ENCODE measurements around the gene ZBTB20.

The ZBTB20 gene

DNA sequence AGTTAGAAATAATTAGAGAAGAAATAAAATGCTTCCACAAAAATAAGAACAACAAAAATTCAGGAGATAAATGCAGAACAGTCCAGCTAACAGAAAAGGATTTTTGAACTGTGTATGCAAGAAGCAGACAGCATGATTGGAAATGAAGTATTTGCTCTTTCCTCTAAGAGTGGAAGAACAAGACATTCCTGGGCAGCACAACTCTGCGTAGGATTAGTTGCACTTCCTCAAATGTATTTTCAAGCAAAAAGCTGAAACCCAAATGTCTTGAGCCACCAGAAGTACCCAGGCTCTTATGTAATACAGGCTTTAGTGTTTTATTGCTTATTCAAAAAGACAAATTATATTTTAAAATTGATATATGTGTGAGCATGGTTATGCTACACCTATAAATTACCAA is 127.2 kb downstream of the ZBTB20 start:
- DNase-seq (ENCODE audit: low read depth), result no peak

- DNase-seq (ENCODE audit: low read depth), result no peak
These were observed 128.4 kb downstream of the ZBTB20 start for GRCh38 chr3:115018694-115019093.

GRCh38 chr3:115007966-115008365 is 139.1 kb downstream of the ZBTB20 start:
- no peak for DNase-seq (ENCODE audit: low read depth)

DNA sequence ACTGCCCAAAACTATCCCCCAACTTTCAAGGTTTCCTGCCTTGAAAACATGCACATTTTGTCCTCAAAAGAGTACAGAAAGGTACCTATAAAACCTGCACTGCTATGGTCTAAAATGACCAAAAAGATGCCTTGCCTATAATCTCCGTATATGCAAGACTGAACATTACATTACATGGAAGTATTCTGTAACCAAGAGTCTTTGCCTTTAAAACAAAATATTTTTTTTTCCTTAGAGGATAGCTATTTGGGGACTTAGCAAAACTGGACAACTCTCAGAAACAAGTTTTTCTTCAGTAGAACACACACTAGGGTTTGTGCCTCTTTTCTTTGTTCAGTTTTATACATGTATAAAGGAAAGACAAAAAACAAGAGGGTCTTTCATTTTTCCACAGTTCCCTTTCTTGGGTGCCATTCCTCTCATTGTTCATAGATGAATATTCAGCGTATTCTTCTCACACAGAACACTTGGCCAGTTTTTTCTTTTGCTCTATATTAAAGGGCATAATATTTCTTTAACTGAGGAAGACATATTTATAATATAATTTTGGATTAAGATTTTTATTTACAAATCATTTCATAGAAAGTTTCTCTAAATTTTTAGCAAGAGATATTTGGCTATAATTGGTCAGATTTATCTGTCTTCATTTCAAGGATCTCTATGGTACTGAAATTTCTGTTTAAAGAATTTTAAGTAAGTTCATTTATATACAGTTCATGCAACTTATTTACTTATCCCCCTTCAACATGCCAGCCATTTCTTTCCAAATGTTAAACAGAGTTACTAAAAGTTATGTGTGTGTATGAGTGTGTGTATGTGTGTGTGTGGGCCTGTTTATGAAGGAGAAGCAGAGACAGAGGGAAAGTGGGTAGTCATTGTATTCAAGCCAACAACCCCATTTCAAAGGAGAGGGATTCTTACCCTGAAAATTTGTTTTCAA is 142.6 kb downstream of the ZBTB20 start:
- no peak for DNase-seq (ENCODE audit: low read depth)

GRCh38 chr3:114998971-114999579 is 148.0 kb downstream of the ZBTB20 start:
- DNase-seq (ENCODE audit: low read depth), result no peak

DNA sequence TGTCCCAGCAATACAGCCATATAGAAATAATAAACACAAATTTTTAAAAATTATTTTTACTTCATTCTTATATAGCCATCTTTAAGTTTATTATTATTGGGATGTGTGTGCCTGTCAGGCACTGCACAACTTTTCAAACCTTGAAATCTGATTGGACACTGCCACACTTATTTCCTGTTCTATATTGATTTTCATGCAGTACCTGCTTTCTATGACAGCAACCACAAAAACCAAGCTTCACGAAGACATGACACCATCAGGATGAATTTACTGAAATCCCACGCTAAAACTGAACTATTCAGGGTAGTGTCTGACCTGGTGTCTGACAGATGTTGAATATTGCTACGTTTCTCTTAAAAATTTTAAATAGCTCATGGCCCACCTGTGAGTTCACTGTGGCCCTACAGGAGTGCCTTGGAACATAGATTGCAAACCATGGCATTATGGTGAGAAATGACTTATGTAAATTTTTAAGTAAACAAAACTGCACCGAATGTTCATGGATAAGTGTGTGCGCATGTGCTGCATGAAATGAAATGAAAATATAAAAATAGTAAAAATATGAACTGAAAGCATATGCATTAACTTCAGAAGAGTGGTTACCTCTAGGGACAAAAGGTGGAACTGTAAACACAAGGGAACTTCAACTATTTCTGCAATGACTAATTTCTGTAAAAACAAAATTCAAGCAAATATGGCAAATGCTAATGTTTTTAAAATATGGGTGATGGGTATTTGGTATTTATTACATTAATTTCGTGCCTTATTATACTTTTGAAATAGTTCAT is 152.3 kb downstream of the ZBTB20 start:
- DNase-seq (ENCODE audit: low read depth), result no peak

GRCh38 chr3:114985776-114986175 is 161.3 kb downstream of the ZBTB20 start:
- no peak for DNase-seq (ENCODE audit: low read depth)

- DNase-seq (ENCODE audit: low read depth), result no peak
These were observed 163.8 kb downstream of the ZBTB20 start for GRCh38 chr3:114983248-114983647.

DNA sequence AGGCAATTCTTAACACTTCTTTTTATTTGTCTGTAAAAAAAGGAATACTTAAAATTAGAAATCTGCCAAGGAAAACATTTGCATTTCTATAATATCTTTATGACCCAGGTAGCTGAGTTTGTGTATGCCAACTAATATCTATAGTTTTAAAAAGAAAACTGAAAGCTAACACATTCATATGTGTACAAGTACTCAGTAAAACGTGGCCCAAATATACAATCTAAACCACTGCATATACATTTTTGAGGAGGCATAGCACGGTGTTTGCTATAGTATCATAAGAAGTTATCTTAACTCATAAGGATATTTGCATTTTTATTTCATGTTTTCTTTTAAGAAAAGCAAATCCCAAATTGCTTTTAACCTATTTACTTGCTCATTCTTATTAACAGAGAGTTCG is 172.7 kb downstream of the ZBTB20 start:
- no peak for DNase-seq (ENCODE audit: low read depth)

- no peak for DNase-seq (ENCODE audit: low read depth)
These were observed 173.6 kb downstream of the ZBTB20 start for GRCh38 chr3:114973536-114973935.

DNA sequence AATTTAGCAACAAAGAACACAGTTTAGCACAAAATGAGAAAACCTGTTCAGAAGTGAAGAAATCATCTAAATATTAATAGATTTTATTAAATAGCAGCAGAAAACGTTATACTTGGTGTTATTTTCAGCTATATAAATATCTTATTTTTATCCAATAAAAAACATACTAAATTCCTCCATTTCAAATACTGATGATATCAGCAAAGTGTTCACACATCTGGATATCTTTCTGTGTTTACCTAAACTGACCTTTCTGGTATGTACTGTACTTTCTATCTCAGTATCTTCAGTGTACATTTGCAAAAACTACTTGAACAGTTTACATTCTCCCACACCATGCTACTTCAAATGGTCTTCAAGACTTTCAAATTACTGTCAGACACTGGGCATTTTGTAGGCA is 179.9 kb downstream of the ZBTB20 start:
- DNase-seq (ENCODE audit: low read depth), result no peak

DNA sequence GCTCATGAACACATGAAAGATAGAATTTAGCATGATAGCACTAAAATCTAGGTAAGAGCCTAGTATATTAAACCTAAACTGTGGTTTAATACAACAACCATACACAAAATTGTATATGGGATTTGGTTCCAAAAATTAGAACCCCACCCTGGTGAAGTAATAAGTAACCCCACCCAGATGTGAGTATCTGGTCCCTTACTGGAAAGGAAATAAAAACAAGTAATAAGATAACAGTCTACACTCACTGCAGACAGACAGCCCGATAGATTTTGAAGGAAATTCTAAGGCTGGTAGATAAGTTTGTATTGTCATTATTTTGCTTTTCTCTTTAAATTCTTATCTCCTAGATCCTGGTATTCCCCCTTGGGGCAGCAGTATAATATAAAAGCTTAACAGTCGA is 184.9 kb downstream of the ZBTB20 start:
- DNase-seq (ENCODE audit: low read depth), result no peak

DNA sequence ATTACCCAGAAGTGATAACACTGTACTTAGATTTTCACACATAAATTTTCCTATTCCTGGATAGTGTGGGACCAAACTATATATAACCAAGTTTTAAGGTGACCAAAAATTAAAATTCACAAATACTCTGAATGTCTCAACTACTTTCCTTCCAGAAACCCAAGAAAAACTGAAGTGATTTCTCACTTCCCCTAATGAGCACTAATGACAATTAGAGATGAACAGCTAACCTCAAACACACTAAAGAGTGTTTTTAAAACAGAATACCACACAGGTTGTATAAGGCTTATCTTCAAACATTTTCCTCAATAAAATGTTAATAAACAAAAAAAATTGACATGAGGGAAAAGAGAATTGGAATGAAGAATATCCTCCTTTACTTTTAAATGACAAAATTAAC is 188.2 kb downstream of the ZBTB20 start:
- no peak for DNase-seq (ENCODE audit: low read depth)

GRCh38 chr3:114953800-114954199 is 193.3 kb downstream of the ZBTB20 start:
- no peak for DNase-seq (ENCODE audit: low read depth)

DNA sequence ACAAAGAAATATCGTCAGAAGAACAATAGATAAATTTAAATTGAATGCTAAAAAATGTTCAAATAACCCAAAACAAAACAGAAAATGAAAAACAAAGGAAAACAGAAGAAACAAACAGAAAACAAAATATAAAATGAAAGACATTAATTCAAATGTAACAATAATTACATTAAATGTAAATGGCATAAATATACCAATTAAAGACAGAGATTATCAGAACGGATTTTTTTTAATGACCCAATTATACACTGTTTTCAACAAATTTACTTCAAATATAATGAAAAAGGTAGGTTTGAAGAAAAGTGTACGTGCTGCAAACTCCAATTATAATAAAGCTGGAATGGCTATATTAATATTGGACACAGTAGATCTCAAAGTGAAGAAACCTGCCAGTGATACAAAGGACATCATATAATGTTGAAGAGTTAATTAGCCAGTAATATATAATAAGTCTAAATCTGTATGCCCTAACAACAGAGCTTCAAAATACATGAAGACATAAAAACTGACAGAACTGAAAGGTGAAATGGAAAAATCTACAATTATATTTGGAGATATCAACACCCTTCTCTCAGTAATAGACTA is 193.8 kb downstream of the ZBTB20 start:
- DNase-seq (ENCODE audit: low read depth), result no peak

GRCh38 chr3:114942773-114943172 is 204.3 kb downstream of the ZBTB20 start:
- no peak for DNase-seq (ENCODE audit: low read depth)

DNA sequence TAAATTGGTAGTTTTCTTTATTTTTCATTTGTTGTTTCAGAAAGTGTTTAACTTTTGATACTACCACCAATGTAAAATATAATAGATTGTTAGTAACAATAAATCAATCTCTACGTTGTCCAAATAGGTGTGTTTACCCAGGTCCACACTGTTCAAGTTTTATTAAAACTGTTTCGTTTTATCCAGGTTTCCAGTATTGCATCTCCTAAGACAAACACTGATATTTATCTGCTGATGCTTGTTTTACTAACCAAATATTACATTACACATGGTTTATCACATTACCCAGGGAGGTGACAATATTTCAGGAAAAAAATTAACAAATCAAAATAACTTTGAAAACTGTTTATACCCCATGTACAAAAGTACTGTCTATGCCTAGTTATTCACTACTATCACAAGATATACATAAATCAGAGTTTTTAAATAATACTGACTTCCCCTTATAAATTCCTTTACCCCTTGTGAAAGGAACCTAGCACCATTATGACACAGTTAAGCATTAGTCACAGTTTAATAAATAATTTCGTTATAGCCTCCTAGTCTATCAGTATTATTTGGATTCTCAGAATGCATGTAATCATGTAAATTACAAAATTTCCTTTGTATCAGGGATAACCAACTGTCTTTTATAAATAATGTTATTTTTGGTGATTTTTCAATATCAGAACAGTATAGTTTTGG is 205.3 kb downstream of the ZBTB20 start:
- no peak for DNase-seq (ENCODE audit: low read depth)

DNA sequence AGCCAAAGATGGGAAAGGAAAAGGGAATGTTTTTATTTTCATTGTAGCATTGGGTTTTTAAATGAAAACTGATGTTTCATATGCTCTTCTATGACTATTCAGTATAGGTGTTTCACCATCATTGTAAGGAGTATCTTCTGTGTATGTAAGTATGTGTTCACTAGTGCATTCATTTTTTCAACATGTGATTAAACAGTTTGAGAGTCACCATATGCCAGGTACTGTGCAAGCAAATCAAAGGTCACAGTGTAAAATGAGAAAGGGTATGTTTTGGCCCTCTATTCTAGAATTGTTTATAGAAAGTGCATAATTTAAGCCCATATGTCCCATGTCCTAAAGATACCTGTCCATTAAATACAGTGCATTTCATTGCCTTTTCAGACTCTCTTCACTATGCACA is 207.2 kb downstream of the ZBTB20 start:
- DNase-seq (ENCODE audit: low read depth), result no peak

- no peak for DNase-seq (ENCODE audit: low read depth)
These were observed 213.7 kb downstream of the ZBTB20 start for GRCh38 chr3:114933407-114933806.

DNA sequence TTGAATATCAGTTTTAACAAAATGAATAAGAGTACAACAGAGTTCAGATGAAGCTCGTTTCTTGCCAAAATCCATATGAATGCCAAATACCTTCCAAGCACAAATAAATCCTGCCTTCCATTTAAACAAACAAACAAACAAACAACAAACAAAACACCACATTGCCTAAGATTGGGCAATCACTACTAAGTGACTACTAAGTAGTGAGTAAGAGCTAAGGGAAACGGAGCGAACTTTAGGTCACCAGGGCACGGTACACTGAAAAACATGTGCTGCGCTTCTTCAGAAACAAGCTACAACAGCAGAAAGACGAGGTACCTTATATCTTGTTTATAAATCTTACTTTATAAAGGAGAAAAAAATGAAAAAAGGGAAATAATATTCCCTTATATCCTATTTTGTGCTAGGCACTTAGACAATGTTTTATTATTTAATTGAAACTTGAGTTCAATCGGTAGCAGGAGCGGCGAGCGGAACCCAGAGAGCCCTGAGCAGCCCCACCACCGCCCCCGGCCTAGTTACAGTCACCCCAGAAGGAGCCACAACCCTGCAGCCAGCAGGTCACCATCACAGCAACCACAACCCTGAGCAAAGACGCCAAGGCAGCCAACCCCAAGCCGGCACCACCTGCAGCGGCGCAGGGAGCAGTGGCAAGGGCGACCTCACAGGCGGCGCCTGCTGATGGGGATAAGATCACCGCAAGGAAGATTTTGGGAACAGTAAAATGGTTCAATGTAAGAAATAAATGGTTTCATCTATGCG is 216.9 kb downstream of the ZBTB20 start:
- DNase-seq (ENCODE audit: low read depth), result no peak

Data from stimulated activated CD8-positive, alpha-beta memory T cell treated with anti-CD3 and anti-CD28 coated beads, Interleukin-12 subunit alpha, Interleukin-12 subunit beta, amount 100 ng/mL, for 4 hours (primary cell).